SJSA1 (cell line): Measurements from ENCODE around the gene LYPD3. TPM values are rescaled to one million over a fixed set of nuclear protein-coding genes. Genes with fewer than 3 reads are reported as not detected.
"Not testable (repeated sequence)": the region's sequence is repeated elsewhere in the genome, so short reads cannot be mapped to it uniquely, and the experiment has no call there.

ENCODE experiments used
- DNase-seq, 2 experiments: peaks; one replicate each; pipeline ENCODE4 v3.0.0-alpha.2; 2015 to 2020; ENCODE audit warnings: low spot score in 2 of 2, low read depth in 1 of 2
- H3K27ac ChIP-seq: fragments of 250-450 bp; sonication (Bioruptor Pico); 2 replicates; pipeline ENCODE4 v1.5.1; 2020; ENCODE audit warnings: mild to moderate bottlenecking, moderate library complexity
- H3K27me3 ChIP-seq: fragments of 250-450 bp; sonication (Bioruptor Pico); replicated peaks from 2 replicates; pipeline ENCODE4 v1.5.1; 2020; ENCODE audit warnings: mild to moderate bottlenecking, moderate library complexity
- H3K36me3 ChIP-seq: fragments of 250-450 bp; sonication (Bioruptor Pico); 2 replicates; pipeline ENCODE4 v1.5.1; 2020; ENCODE audit warnings: mild to moderate bottlenecking
- H3K4me1 ChIP-seq: fragments of 250-450 bp; sonication (Bioruptor Pico); replicated peaks from 2 replicates; pipeline ENCODE4 v1.6.1; 2021; ENCODE audit warnings: mild to moderate bottlenecking
- H3K4me3 ChIP-seq: fragments of 250-450 bp; sonication (Bioruptor Pico); 2 replicates; pipeline ENCODE4 v1.5.1; 2020; ENCODE audit warnings: mild to moderate bottlenecking
- H3K9me3 ChIP-seq: fragments of 250-450 bp; sonication (Bioruptor Pico); replicated peaks from 2 replicates; pipeline ENCODE4 v1.5.1; 2020; ENCODE audit warnings: mild to moderate bottlenecking
- total RNA-seq: library from RNA; depleted of rRNA; stranded (reverse); fragments of >200 nt; shearing (Covaris generic); gene quantifications from 2 replicates; pipeline ENCODE4 v1.2.3, GENCODE V29; 2014; rRNA removed

LYPD3 gene
- total RNA-seq, result 0.13 TPM in 1 of 2 replicates, not detected in the other

DNA sequence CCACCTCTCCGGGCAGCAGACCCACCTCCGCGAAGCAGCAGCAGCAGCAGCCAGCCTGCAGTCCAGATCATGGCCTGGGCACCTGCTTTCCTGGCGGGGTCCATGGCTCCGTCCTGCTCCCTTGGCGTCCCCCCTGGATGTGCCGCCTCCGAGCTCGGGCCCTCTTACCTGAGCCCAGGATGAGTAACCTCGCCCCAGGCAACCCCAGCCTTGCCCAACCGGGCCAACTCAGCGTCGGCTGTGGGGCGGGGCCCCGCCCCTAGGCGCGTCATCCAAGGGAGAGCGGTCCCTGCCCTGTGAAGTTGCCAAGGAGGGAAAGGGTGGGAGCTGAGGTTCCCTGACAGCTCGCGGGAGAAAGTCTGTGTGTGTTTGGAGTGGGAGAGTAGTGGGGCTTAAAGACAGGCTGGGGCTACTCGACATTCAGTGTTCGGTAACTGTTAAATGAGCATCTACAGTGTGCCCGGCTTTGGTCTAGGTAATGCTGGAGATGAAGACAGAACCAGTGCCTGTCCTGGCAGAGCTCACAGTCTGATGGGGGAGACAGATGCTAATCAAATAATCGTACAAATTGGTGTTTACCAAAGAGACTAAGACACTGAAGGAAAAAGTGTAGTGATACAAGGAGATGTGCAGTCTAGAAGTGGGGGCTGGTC is at the start of gene LYPD3:
LYPD3 (minus strand) TSS at position 141 of the 653 bp plus-strand sequence; CDS start at position 104, 37 bp downstream.
- no peaks in the 10 kb centered on the region for H3K36me3 ChIP-seq
- peaks cover 51% of the 10 kb centered on the region for H3K4me1 ChIP-seq
- no peak for DNase-seq
- no peaks in the 10 kb centered on the region for H3K9me3 ChIP-seq
- H3K4me3 ChIP-seq, result peak within 1 kb of the TSS; percentile 54
- H3K27me3 ChIP-seq, result no peaks in the 10 kb centered on the region
- H3K27ac ChIP-seq, result no peak within 1 kb of the TSS

DNA sequence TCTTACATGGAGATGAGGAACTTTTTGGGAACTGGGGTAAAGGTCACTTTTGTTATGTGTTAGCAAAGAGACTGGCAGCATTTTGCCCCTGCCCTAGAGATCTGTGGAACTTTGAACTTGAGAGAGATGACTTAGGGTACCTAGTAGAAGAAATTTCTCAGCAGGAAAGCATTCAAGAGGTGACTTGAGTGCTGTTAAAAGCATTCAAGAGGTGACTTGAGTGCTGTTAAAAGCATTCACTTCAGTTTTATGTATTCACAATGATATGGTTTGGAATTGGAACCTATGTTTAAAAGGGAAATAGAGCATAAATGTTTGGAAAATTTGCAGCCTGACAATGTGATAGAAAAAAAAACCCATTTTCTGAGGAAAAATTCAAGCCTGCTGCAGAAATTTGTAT is 47.0 kb upstream of the LYPD3 start:
- not testable (repeated sequence) for H3K27me3 ChIP-seq, H3K4me1 ChIP-seq, H3K27ac ChIP-seq, H3K9me3 ChIP-seq, H3K4me3 ChIP-seq, DNase-seq
- peaks cover 22% of the 10 kb centered on the region for H3K36me3 ChIP-seq

DNA sequence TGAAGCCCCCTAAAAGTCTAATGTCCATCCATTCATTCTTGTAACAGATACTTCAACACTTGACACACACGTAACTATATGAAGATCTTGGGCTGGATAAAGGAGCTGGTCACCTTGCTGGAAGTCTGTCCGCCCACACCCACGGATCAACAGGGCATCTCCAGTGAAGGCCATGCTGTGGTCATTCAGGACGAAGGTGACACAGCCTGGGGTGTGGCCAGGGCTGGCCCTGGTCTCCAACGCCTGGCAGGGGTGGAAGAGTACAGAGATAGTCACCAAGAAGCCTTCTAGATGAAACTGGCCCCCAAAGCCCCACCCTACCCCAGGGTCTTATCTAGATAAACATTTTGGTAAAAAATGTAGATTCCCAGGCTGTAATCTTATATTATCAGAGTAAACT is 45.9 kb upstream of the LYPD3 start:
- H3K9me3 ChIP-seq, result no peaks in the 10 kb centered on the region
- H3K27ac ChIP-seq, result no peak overlapping the region
- no peaks in the 10 kb centered on the region for H3K27me3 ChIP-seq
- H3K4me3 ChIP-seq, result no peak overlapping the region
- no peak for DNase-seq
- no peaks in the 10 kb centered on the region for H3K4me1 ChIP-seq
- peaks cover 22% of the 10 kb centered on the region for H3K36me3 ChIP-seq

DNA sequence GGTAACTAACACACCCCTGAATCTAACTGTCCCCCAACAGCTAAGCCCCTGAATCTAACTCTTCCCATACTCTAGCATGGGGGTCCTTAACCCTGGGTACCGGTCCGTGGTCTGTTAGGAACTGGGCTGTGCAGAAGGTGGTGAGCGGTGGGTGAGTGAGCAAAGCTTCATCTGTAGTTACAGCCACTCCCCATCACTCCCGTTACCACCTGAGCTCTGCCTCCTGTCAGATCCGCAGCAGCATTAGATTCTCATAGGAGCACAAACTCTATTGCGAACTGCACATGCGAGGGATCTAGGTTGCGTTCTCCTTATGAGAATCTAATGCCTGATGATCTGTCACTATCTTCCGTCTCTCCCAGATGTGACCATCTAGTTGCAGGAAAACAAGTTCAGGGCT is 45.3 kb upstream of the LYPD3 start:
- DNase-seq, result no peak
- H3K27me3 ChIP-seq, result no peaks in the 10 kb centered on the region
- no peaks in the 10 kb centered on the region for H3K9me3 ChIP-seq
- no peaks in the 10 kb centered on the region for H3K4me1 ChIP-seq
- H3K27ac ChIP-seq, result no peak overlapping the region
- H3K4me3 ChIP-seq, result no peak overlapping the region
- peaks cover 19% of the 10 kb centered on the region for H3K36me3 ChIP-seq

DNA sequence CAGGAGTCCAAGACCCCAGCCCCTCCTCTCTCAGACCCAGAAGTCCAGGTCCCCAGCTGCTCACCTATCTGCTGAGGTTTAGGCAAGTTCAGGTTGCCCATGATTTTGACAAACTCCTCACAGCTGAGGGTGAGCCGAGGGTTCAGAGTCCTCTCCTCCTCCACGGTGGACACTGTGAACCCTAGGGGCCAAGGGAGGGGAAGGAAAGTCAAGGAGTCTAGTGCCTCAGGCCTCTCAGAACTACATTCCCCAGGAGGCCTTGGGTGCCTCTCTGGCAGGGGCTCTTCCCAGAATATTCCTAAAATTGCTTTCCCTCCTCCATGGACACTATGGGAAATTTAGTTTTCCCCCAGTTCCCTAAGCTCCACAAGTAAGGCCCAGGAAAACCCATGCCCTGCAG is 42.5 kb upstream of the LYPD3 start:
- Histone ChIP-seq H3K4me1 (peaks cover 8% of the 10 kb centered on the region), H3K27me3 (no peaks in the 10 kb centered on the region), H3K36me3 (peaks cover 22% of the 10 kb centered on the region), H3K4me3 (no peak overlapping the region), H3K9me3 (no peaks in the 10 kb centered on the region), H3K27ac (no peak overlapping the region)
- DNase-seq, result no peak

DNA sequence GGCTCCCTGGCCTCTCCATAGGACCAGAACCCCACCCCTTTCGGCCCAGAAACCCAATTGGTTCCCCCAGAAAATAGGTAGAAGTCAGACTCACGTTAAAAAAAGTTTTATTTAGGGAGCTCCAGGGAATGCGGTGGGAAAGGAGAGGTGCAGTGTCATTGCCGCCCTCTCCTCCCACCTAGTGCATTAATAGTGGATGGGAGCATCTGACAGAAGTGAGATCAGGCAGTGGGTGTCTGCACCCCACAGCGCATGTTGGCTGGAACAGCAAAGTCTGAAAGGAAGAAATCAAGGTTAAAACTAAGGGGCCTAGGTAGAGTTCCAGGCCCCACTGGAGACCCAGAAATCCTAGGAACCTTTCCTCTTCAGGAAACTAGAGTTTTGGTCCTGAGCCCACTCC is 41.2 kb upstream of the LYPD3 start:
- no peak overlapping the region for H3K27ac ChIP-seq
- peaks cover 8% of the 10 kb centered on the region for H3K4me1 ChIP-seq
- no peaks in the 10 kb centered on the region for H3K9me3 ChIP-seq
- no peak for DNase-seq
- no peaks in the 10 kb centered on the region for H3K27me3 ChIP-seq
- no peak overlapping the region for H3K4me3 ChIP-seq
- H3K36me3 ChIP-seq, result peaks cover 22% of the 10 kb centered on the region

DNA sequence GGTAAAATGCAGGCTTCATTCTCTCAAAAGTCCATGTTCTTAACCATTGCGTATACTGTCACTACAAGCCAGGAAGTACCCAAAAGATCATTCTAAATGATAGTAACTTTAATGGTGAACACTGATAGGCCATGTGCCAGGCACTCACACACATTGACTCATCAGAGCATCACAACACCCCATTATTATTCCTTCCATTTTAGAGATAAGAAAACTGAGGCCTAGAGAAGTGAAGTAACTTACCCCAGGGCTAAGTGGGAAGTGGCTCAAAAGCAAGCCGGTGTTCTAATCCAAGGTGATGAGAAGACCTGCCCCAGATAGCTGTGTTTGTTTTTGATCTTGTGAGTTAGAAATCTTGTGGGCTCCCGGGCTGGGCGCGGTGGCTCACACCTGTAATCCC is 40.5 kb upstream of the LYPD3 start:
- Histone ChIP-seq H3K9me3 (no peaks in the 10 kb centered on the region), H3K4me1 (peaks cover 8% of the 10 kb centered on the region), H3K27me3 (no peaks in the 10 kb centered on the region), H3K27ac (no peak overlapping the region), H3K36me3 (peaks cover 18% of the 10 kb centered on the region), H3K4me3 (no peak overlapping the region)
- DNase-seq, result no peak

DNA sequence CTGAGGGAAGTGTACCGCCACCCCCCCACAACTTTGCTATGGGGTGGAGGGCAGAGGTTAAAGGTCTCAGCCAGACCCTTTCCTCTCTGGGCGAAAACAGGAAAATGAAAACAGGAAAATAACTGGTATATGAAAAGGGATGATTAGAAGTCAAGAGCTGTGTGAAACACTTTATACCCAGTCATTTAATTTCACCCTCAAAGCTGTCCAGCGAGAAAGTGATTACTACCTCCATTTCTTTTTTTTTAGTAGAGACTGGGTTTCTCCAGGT is 39.7 kb upstream of the LYPD3 start:
- H3K4me3 ChIP-seq, result no peak overlapping the region

DNA sequence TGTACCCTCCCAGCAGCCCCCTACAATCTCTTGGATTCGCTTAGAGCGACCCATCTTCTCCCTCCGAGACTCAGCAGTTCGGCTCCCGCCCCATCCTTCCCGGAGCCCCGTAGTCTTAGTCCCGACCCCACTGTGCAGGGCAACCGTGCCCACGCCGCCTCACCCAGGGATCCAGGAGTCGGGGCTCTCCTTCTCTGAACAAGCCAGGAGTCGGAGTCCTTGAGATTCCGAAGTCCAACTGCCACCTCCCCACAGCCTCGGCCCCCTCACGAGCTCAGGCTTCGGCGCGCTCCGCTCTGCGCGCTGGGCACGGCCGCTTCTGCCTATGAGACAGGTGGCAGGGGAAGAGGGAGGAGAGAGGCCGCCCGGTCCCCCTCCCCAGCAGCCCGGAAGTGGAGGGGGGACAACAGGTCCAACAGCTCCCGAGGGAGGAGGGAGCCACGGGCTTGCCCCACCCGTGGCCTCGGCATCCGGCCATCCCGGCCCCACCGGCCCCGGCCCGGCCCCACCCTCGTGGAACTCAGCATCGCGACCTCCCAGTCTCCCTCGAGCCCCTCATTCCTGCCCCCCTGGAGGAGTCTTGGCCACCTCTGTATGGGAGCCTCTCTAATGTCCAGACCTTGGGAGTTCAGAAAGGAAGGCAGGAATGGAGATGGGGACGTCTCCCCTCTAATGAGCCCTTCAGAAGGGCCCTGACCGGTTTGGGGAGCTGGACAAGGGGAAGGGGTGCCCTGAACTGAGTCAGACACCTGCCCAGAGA is 39.2 kb upstream of the LYPD3 start, which contains the start of gene PHLDB3:
PHLDB3 (minus strand) TSS at position 321 of the 760 bp plus-strand sequence. CDS start 628 bp downstream, outside the sequence.
- H3K27me3 ChIP-seq, result no peaks in the 10 kb centered on the region
- DNase-seq, result no peak
- peak within 1 kb of the TSS; percentile 67 for H3K4me3 ChIP-seq
- peaks cover 8% of the 10 kb centered on the region for H3K4me1 ChIP-seq
- H3K9me3 ChIP-seq, result no peaks in the 10 kb centered on the region
- peak within 1 kb of the TSS; percentile 30; the same call in 1 of the 2 replicates for H3K27ac ChIP-seq
- H3K36me3 ChIP-seq, result peaks cover 11% of the 10 kb centered on the region

More for the DNA sequence above, 39.7 kb upstream of the LYPD3 start:
- H3K27me3 ChIP-seq, result no peaks in the 10 kb centered on the region
- H3K9me3 ChIP-seq, result no peaks in the 10 kb centered on the region
- DNase-seq, result no peak
- H3K27ac ChIP-seq, result no peak overlapping the region
- H3K36me3 ChIP-seq, result peaks cover 14% of the 10 kb centered on the region
- H3K4me1 ChIP-seq, result peaks cover 8% of the 10 kb centered on the region

DNA sequence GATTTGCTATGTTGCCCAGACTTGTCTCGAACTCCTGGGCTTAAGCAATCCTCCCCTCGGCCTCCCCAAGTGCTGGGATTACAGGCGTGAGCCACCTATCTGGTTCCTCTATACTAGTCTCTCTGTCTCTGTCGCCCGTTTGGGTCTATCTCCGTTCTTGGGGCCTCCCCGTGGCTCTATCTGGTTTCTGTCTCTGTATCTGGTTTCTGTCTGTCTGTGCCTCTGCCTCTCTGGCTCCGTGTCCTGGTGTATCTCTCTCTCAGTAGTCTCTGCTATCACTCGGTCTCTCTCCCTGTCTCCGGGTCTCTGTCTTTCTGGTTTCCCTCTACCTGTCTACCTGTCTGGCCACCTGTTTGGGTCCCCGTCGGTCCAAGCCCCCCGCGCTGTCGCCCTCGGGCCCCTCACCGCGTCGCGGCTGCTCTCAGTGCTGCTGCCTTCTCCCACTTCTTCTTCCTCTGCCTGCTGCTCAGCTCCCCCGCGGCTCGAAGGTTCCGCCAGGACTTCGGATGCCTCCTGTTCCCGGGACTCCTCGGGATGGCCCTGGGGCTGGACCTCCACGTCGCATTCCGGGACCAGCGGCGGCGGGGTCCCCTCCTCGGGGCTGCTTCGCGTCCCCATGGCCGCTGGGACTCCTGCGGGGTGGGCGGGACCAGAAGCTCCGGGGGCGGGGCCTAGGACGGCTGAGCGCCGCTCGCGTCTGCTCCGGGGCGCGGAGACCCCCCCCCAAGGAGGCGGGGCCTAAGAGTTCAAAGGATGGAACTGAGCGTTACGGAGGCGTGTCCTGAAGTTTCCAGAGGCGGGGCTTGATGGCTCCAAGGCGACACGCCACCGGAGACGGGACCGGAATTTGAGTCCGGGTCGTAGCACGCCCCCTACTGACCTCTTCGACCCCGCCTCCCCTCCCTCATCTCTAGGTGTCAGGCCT is 38.4 kb upstream of the LYPD3 start:
- Histone ChIP-seq H3K36me3 (peaks cover 7% of the 10 kb centered on the region), H3K27ac (peak overlapping the region; percentile 30; the same call in 1 of the 2 replicates), H3K4me3 (peak overlapping the region; percentile 67), H3K4me1 (peaks cover 8% of the 10 kb centered on the region), H3K27me3 (no peaks in the 10 kb centered on the region), H3K9me3 (no peaks in the 10 kb centered on the region)
- peak; percentile 94 to 97 for DNase-seq

DNA sequence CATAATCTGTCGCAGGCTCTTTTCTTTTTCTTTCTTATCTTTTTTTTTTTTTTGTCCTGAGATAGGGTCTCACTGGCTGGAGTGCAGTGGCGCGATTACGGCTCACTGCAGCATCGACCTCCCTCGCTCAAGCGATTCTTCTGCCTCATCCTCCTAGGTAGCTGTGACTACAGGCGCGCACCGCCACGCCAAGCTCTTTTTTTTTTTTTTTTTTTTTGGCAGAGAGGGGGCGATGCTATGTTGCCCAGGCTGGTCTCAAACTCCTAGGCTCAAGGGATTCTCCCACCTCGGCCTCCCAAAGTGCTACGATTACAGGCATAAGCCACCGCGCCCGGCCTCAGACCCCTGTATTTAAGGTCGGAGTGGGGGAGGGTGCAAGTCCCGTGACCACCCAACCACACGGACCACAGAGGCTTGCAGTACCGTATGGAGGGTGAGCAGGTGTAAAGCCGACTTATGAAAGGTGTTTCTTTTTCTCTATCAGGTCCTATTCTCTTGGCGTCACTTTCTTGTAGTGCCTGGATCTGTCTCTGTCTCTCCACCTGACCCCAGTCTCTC is 37.1 kb upstream of the LYPD3 start:
- Histone ChIP-seq H3K27me3 (no peaks in the 10 kb centered on the region), H3K4me1 (peaks cover 8% of the 10 kb centered on the region), H3K36me3 (peaks cover 5% of the 10 kb centered on the region), H3K4me3 (no peak overlapping the region), H3K9me3 (no peaks in the 10 kb centered on the region), H3K27ac (no peak overlapping the region)
- DNase-seq, result no peak

DNA sequence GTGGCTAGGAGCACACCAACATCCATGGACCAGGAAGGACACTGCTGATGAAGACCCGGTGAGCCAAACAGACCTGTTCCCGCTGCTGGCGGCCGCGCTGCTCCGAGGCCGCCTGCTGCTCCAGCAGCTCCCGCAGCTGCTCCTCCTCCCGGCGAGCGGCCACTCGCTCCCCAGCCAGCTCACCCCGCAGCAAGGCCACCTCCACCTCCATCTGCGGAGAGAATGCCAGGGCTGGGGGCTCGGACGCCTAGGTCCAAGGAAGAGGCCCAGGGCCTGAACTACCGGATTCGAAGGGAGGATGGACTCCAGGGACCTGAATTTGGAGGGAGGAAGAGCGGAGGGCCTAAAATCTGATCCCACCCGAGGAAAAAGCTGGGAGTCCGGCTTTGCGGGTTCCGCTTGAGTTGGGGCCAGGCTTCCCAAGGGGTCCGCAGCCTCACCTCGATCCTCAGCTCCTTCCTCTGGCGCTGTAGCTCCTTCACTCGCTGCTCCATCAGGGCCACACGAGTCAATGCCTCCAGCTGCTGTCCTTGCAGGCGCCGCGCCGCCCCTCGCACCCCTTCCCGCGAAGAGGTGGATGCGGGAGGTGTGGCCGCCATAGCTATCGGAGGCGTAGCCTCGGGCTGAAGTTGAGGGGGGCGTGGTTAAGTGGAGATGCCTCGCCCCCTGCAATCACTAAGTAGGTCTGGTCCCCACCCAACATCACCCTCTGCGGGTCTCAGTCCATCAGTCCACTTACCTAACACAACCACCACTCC is 36.4 kb upstream of the LYPD3 start:
- no peak for DNase-seq
- Histone ChIP-seq H3K36me3 (peaks cover 8% of the 10 kb centered on the region), H3K4me1 (peaks cover 8% of the 10 kb centered on the region), H3K27me3 (no peaks in the 10 kb centered on the region), H3K4me3 (no peak overlapping the region), H3K27ac (no peak overlapping the region), H3K9me3 (no peaks in the 10 kb centered on the region)

DNA sequence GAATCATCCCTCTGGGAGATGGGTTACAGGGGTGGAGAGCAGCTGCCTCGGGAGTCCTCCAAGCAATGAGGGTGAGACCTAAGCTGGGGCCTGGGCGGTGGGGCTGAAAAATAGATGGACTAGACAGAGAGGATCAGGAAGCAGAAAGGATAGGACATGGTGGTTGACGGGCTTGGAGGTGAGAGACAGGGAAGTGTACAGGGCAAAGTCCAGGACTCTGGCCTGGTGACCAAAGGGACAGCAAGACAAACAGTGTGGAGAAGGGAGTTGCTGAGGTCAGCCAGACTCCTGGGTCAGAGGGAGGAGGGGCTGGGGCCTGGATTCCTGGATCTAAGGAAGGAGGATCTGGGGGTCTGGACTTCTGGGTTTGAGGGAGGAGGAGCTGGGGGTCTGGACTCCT is 33.6 kb upstream of the LYPD3 start:
- no peak for DNase-seq
- Histone ChIP-seq H3K27me3 (no peaks in the 10 kb centered on the region), H3K4me1 (no peaks in the 10 kb centered on the region; the same call in 1 of the 2 replicates), H3K36me3 (peaks cover 8% of the 10 kb centered on the region), H3K4me3 (no peak overlapping the region), H3K27ac (no peak overlapping the region), H3K9me3 (no peaks in the 10 kb centered on the region)
